H54 (cell line): ENCODE results near the gene EIF5B.

Source experiments
- DNase-seq: peaks from one replicate; pipeline ENCODE4 v3.0.0; 2011; ENCODE audit warnings: low spot score, mixed read lengths; ENCODE audit not compliant: insufficient read length
- FAIRE-seq: peaks from 3 replicates; lab custom pipeline; 2011; peaks lifted over from hg19 to GRCh38; lab: Jason Lieb, UNC
- POLR2A ChIP-seq: IDR thresholded peaks from 2 replicates; pipeline ENCODE4 v1.6.1; 2011; ENCODE audit warnings: low read depth, mild to moderate bottlenecking, low read length

EIF5B gene

DNA sequence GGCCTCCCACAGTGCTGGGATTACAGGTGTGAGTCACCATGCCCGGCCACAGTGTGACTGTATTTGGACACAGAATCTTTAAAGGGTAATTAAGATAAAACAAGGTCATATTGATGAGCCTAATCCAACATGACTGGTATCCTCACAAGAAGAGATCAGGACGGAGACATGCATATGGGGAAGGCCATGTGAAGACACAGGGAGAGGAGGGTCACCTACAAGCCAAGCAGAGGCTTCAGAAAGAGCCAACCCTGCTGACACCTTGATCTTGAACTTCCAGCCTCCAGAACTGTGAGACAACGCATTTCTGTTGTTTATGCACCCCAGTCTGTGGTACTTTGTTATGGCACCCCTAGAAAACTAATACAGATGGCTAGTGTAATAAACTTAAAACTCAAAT is 80.2 kb downstream of the EIF5B start:
- no peak for TF ChIP-seq POLR2A
- DNase-seq (no peak), FAIRE-seq (no peak)

DNA sequence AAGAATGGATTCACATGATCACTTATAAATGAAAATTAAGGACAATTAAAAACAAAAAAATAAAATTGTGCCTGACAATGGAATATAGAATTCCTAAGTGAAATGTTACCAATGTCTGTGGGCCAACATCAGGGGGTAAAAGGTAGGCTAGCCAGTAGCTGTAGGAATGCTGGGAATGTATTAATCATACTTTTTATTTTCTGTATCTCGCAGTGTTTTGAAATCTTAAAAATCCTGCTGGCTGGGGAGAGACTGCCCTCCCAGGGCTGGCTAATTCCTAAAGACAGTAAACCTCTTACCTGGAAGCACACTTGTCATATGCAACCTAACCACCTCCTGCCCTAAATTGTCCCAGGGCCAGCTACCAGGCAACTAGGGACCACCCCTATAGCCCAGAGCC is 82.8 kb downstream of the EIF5B start:
- FAIRE-seq (peak; percentile 50), DNase-seq (peak; percentile 17)
- TF ChIP-seq POLR2A = no peak

DNA sequence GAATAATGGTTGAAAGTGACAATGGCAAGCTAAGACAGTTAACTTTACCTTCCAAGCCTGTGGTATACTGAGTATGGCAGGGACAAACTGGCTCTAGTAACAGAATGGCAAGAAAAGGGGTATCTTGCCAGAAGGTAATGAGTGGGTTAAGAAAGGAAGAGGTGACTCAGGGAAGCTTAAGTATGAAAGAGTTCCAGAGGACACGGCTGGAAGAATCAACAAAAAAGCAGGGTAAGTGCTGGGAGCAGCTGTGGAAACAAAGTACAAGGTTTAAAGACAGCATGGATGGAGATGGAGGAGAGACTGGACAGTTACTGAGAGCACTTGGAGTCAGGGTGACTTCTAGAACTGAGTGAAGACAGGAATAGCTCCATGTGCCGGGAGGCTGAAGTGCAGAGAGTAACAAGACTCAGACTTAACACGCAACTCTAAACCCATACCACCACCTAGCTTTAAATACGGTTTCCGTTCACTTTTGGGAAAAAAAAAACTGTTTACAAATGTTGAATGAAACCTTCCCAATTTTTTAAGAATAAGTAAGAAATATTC is 83.6 kb downstream of the EIF5B start:
- peak; percentile 78 for FAIRE-seq
- DNase-seq = no peak
- TF ChIP-seq POLR2A = no peak

DNA sequence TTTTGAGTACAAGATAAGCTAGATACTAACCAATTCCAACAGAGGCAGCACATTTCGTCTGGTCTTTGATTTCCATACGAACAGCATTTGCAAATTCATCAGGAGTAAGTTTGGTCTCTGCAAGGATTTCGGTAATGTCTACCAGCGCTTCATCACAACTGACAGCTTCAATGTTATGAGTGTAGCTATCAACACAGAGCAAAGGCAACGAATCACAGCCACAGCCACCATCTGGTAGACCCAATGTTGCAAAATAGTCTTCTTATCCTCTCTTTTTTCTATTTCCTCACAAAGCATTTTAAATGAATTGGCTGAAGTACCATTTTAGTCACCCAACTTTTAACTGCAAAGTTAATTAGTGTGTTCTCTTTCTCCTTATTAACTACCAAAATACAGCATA is 84.3 kb downstream of the EIF5B start:
- DNase-seq = no peak
- no peak for FAIRE-seq
- TF ChIP-seq POLR2A = no peak

DNA sequence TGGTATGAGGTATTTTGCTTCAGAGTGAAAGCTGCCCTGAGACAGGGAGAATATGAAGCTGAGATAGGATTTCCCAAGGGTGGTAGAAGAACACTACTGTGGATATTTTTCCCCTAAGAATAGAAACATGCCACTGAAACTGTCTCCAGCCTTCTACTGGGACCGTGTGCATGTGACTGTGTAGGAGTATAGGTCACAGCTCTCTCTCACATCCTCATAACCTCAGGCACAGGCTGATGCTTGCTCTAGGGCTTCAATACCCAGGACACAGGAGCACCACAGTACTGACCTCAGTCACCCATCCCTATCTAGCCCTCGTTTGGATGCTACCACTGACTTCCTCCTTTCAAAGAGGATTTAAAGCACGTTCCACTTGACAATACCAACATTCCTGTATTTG is 85.4 kb downstream of the EIF5B start:
- no peak for TF ChIP-seq POLR2A
- DNase-seq (no peak), FAIRE-seq (peak; percentile 30)

DNA sequence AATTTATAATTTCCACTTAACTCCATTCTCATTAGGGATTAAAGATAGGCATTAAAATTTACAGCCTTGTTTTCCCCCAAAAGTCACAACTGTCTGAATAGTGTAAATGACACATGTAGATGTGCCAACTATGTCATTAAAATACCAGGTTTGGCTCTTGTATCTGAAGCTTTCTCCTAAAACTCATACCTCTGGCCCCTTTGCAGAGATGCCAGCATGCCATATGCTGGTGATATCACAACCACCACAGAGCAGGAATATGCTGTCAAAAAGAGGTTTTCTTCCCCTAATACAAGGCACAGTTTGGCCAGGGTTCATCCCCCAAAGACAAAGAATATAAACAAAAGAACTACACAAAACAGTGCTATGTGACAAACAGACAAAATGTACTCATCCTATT is 87.2 kb downstream of the EIF5B start:
- FAIRE-seq (peak; percentile 6), DNase-seq (no peak)
- no peak for TF ChIP-seq POLR2A

DNA sequence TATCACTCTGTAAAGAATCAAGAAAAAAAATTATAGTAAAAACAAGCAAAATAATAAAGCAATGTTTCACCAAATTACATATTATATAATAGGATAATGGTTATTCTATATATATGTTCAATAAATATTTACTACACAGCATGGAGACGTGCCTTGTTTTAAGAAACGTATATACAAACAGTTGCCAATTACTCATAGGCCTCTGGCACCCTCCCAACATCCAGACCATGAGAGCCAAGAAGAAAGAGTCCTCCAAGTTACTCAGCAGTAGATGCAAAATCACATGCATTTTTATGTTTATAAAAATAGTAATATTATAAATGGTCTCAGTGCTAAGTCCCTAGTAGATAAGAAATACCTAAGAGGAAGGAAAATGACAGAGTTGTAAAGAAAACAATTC is 87.8 kb downstream of the EIF5B start:
- DNase-seq = no peak
- FAIRE-seq = no peak
- no peak for TF ChIP-seq POLR2A

DNA sequence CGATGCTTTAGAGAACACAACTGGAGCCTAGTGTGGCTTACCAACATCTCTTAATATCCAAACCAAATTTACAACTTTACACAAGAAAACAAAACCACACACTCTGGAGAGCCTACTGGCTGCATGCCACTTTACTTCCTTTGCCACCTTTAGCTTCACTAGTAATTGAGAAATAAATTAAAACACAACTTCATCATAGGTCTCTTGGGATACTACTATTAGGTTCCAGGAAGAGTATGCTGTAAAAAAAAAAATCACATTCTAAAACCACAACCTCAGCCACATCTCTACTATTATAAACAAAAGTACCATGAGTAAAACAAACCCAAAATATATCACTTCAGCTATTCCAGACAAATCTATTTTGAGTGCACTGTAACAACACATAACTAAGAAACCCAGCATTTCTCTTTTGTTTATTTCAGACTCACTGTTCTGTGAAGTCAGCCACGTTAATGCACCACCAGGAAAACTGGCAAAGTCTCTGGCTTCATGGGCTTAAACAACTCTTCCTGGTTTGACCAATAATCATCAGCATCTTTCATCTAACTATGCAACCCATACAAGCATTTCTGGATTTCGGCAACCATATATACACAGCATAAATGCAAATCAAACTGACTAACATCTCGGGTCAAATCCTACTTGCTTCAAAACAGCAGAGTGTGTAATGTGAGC is 93.6 kb downstream of the EIF5B start:
- peak; percentile 81 for FAIRE-seq
- no peak for TF ChIP-seq POLR2A
- no peak for DNase-seq

DNA sequence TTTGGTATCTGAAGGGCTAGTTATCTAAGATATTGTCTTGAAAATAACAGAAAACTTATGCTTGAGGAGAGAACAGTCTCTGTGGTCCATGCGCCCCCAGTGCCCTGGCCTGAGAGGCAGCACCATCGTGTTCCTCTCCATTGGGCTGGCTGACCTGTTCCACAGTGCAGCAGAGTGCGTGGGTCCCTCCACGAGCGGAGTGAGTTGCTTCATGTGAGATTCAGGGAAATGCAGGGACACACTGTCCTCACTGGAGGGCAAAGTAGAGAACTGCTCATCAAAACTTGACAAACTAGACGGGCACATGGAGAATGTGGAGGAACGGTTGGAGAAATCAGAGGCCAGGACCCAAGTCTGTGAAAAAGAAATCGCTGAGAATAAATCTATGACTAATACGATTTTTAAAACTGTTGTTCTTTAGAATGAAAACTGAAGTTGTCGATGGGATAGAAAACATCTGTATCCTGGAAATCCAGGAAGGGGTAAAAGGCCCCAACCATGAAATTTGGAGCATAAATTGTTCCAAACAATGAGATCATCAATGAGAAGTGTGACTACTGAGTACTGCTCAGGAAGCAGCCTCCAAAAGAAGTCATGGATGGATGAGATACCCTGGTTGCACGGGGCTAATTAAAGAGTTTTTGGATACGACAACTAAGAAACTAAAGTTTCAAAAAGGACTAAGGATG is 94.5 kb downstream of the EIF5B start:
- TF ChIP-seq POLR2A = no peak
- DNase-seq = no peak
- FAIRE-seq = no peak

DNA sequence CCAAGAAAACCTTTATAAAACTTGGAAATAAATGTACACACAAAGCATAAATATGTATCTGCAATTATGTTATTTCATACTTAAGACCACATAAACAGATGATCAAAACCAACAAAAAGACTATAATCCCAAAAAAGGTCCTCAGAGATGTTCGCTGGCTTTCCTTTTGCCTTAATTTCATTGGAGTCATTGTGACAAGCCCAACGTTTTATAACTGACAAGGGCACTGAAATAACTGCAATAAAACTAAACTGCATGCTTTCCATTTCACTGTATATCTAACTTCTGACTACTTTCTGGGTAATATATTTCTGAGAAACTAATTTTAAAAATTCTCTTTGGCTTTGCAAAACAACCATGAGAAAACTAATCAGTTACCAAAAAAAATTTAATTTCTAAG is 96.2 kb downstream of the EIF5B start:
- no peak for FAIRE-seq
- no peak for TF ChIP-seq POLR2A
- no peak for DNase-seq

DNA sequence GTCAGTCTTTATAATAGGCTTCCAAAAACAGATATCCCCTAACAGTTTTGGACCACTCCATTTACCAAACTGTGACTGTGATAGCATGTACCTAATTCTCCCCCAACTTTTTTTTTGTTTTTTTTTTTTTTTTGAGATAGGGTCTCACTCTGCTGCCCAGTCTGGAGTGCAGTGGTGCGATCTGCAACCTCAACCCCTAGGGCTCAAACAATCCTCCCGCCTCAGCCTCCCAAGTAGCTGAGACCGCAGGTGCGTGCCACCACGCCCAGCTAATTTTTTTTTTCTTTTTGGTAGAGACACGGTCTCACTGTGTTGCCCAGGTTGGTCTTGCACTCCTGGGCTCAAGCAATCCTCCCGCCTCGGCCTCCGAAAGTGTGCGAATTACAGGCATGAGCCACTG is 99.7 kb downstream of the EIF5B start:
- DNase-seq (no peak), FAIRE-seq (no peak)
- TF ChIP-seq POLR2A = no peak

DNA sequence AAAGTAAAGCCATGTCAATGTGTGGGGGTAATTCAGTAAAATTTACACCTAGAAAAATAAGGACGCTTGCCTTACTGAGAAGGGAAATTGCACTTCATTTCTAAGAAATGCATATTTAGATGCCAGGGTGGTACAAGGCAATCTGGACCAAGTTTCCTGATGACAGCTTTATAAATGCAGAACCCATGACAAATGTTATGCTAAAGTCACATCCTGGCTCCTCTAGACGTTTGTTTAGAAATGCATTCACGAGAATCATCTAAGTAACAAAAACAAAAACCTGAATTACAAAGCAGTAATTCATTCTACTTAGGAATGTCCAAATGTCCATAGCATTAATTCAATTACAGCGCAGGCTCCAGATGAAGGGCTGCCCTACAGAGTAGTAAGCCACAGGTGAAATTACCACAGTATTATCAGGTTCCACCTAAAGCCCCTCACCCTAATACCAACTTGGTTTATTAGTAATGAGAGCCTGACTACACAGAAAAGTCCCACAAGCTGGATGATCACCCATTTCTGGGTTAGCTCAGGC is 102.8 kb downstream of the EIF5B start:
- no peak for TF ChIP-seq POLR2A
- no peak for DNase-seq
- no peak for FAIRE-seq

DNA sequence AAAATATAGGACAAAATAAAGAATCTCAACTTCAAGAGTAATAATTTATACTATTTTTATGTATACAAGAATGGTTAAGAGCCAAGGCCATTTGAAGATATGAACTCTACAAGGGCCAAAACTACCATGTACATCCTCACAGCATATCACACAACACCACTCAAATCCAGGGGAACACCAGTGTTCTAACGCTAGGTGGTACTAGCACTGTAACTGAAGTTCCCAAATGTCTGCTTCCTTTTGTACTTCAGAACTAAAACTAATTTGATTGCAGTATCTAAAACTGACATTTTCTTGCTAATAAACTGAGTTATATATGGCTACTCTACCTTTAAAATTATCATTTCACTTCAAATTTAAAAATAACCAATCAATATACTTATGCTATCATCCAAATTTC is 105.6 kb downstream of the EIF5B start:
- FAIRE-seq (no peak), DNase-seq (no peak)
- TF ChIP-seq POLR2A = no peak

DNA sequence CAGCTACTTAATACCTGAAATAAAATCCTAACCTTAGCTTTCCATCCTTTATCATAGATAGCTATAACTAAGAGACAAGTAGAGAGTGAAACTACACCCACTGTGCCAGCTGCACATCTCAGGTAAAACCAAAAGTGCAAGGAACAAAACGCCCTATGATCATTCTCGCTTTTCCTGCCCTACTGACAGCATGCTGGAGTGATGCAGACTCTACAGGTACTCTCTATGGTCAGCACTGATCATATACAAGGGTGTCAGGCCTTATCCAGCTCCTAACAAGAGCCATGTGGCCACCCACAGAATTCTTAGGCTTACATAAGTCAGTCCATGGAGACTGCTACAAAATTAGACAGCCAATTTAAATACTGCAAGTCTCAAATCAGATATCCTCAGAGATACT is 107.0 kb downstream of the EIF5B start:
- TF ChIP-seq POLR2A = no peak
- DNase-seq = no peak
- FAIRE-seq = no peak
